T-helper 2 cell treated with Interferon-gamma antibody and Interleukin-4, amounts not matched to agents 100 ng/mL and 5 ng/mL, for 36 hours (primary cell): ENCODE measurements around the gene C2CD4A. TPM values are rescaled to one million over a fixed set of nuclear protein-coding genes. Genes with fewer than 3 reads are reported as not detected.

Source experiments
- intact Hi-C: fragments of 100-400 bp; cut with micrococcal nuclease; formaldehyde crosslinking; loops from one replicate; pipeline ENCODE4 v1.15.1; 2023
- total RNA-seq: library from RNA; stranded (reverse); gene quantifications from 2 replicates; pipeline ENCODE4 v1.2.3, GENCODE V29; 2022

C2CD4A gene
- total RNA-seq, 1 donor from 2014 or later: not detected

DNA sequence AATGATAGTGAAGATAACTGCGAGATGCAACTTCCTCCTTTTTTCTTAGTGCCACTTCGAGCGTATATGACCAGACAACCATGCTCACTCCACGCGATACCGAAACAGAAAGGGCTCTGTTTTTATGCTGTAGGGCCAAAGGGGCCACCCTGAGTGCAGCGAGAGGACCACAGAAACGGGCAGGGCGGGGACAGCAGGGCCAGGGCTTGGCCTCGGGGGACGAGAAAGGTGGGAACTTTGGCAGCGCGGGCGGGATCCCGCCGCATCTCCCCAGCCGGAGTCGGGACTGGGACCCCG lies 7.0 kb upstream of the C2CD4A start:
- intact Hi-C loops: loop anchor here (1.0 to 10.0 kb wide), 3 partner anchors 13 to 985 kb away; partner anchors contain the start of gene TPM1

- intact Hi-C loops: loop anchor here (1.0 to 10.0 kb wide), 3 partner anchors 14 to 984 kb away; partner anchors contain the start of gene TPM1
Observed at GRCh38 chr15:62060113-62060895, 6.5 kb upstream of the C2CD4A start, which contains the start of gene VPS13C. TSS of gene VPS13C (minus strand) at chr15:62060447. CDS start at chr15:62060374, 73 bp downstream.

GRCh38 chr15:62060896-62061280 lies 5.9 kb upstream of the C2CD4A start:
- intact Hi-C loops: loop anchor here (1.0 to 10.0 kb wide), 4 partner anchors 10 to 984 kb away; partner anchors contain the start of gene TPM1

DNA sequence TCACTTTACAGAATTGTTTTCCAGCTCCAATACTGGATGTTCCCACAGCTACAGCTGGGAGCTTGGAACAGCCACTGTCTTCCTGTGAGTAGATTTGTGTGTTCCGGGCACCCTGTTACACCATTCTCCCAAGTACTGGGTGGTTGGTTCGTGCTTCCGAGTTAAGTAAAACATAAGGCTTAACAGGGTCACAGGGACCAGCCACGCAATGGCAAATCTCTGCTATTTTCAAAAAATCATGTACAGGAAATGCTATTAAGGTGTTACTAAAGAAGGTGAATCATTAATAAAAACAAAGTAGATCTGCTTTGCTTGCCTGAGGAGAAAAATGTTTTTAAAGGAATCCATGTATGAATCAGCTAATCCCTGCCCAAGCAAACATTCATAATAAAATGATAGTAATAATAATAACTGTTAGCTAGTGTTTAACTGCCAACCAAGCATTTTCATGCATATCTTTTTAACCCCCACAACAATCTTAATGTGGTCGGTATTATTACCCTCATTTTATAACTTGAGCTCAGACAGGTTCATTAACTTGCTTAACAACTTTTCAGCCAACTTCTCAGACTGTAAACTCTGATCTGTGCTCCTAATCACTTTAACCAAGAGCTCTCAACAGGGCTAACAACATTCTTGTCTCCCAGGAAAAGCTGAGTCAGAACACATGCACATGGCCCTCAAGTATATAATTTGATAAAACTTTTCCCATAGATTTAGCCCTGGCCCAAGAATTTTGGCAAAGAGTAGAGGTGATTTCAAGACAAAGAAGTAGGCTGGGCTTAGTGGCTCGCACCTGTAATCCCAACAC lies 2.7 kb upstream of the C2CD4A start:
- intact Hi-C loops: loop anchor here (10.0 kb wide), 2 partner anchors 89 to 981 kb away; partner anchors contain the start of gene TPM1

DNA sequence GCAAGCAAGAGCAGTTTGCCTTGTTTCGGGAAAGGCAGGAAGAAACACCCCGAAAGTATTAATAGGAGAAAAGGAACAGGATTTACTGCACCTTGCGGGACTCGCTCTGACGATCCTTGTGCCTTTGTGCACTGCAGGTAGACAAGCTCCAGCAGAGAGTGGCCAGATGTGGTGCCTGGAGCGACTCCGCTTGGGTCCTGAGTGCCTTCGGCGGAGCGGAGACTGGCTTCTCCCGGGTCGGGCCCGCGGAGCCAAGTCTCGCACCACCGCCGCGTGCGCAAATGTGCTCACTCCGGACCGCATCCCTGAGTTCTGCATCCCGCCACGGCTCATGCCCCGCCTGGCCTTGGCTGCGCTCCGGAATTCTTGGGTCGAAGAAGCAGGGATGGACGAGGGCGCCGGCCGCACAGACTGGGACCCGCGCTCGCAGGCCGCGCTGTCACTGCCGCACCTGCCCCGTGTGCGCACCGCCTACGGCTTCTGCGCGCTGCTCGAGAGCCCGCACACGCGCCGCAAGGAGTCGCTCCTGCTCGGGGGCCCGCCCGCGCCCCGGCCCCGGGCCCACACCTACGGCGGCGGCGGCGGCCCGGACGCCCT lies 769 bp downstream of the C2CD4A start:
- intact Hi-C loops: loop anchor here (10.0 kb wide), 2 partner anchors 93 to 977 kb away; partner anchors contain the start of gene TPM1

DNA sequence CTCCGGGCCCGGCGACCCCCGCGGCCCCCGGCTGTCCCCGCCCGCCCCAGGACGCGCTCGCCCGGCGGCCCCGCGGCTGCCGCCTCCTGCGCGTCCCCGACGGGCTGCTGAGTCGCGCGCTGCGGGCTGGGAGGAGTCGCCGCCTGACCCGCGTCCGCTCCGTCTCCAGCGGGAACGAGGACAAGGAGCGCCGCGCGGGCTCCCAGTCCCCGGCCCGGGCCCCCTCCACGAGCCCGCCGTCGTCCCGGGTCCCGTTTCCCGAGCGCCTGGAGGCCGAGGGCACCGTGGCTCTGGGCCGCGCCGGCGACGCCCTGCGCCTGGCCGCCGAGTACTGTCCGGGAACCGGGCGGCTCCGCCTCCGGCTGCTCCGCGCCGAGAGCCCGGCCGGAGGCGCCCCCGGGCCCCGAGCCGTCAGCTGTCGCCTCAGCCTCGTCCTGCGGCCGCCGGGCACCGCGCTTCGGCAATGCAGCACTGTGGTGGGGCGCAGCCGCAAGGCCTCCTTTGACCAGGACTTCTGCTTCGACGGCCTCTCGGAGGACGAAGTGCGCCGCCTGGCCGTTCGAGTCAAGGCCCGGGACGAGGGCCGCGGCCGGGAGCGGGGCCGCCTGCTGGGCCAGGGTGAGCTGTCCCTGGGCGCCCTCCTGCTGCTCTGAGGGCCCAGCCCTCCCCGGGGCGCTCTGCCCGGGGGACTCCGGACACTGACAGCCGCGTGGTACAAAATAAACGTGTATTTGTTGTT lies 1.5 kb downstream of the C2CD4A start:
- intact Hi-C loops: loop anchor here (10.0 kb wide), 2 partner anchors 93 to 977 kb away; partner anchors contain the start of gene TPM1

DNA sequence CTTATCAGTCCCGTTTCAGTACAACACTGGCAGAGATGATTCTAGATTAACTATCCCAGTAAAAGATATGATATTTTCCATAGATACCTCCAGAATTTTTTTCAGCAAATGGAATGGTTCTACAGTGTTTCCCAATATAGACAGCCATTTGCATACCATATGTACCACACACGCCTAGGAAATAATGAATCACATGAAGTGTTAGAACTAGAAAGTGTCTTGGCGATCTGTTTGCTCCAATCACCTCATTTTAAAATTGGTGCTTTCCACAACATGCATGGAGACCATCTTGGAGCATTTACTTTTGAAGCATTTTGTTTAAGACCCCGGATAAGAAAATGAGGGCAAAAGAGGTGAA lies 2.0 kb downstream of the C2CD4A start:
- intact Hi-C loops: loop anchor here (10.0 kb wide), 2 partner anchors 94 to 976 kb away; partner anchors contain the start of gene TPM1

DNA sequence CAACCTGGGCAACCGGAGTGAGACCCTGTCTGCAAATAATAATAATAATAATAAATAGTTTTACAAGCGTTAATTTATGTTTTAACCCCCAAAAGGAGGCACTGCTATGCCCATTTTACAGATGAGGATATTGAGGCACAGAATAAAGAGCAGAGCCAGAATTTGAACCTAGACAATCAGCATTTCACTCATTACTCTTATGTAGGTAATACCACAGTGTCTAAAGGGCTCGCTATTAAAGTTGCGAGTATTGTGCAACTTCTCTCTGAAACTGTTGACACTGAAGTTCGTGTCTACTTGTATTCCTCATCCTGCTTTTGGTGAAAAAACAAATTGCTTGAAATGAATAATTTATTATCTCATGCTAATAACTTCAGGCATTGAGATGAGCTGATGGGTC lies 2.8 kb downstream of the C2CD4A start:
- intact Hi-C loops: loop anchor here (10.0 kb wide), 2 partner anchors 95 to 975 kb away; partner anchors contain the start of gene TPM1

DNA sequence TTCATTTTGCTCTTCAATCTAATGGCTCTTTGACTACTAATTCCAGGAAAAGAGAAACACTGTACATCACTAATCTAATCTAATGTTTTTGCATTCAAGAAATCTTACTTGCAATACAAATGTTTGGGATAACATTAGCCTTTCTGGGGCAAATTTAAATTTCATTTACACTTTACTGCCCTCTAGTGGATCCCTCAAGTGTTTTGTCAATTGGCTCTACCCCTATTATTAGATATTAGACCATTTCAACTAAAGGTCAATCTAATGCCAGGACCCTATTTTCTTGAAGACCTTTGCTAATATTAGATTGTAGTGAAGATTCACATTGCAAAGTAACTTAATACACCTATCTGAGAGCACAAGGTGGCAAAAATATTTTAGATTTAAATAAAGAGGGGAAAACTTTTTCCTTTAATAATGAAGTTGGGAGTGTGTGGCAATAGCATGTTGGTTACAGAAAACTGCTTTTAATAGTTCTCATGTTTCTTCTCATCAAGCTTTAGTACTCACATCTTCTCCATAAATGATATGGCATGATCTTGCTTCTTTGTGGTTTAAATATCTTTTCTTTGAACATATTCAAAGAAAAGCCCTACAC lies 5.0 kb downstream of the C2CD4A start:
- intact Hi-C loops: loop anchor here (1.0 to 10.0 kb wide), 3 partner anchors 11 to 200 kb away; no protein-coding TSS in a partner anchor

DNA sequence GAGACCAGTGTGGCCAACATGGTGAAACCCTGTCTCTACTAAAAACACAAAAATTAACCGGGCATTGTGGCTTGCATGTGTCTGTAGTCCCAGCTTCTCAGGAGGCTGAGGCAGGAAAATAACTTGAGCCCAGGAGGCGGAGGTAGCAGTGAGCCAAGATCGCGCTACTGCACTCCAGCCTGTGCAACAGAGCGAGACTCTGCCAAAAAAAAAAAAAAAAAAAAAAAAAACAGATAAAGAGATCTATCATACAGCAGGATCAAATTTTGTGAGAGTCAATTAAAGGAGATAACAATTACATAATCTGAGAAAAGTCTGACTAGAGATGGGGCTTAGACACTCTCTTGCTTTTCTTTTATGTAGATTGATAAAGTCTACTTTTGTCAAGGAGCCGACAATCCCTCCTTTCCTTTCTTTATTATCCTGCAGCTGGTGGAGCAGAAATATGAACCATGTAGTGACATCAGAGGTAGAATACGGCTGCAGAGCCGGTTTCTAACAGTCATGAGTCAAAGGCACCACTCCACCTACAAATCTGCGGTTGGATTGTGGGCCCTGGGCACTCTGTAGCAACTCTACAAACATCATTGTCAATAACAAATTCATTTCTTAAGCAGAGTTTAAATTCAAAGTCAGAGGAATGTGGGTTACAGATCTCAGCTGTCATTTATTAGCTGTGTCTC lies 9.0 kb downstream of the C2CD4A start:
- intact Hi-C loops: loop anchor here (10.0 kb wide), 1 partner anchor 179 kb away; no protein-coding TSS in a partner anchor

GRCh38 chr15:62079594-62079993 lies 12.8 kb downstream of the C2CD4A start:
- intact Hi-C loops: loop anchor here (10.0 kb wide), 1 partner anchor 175 kb away; no protein-coding TSS in a partner anchor

GRCh38 chr15:62083194-62084154 lies 16.7 kb downstream of the C2CD4A start:
- intact Hi-C loops: no loop called here

DNA sequence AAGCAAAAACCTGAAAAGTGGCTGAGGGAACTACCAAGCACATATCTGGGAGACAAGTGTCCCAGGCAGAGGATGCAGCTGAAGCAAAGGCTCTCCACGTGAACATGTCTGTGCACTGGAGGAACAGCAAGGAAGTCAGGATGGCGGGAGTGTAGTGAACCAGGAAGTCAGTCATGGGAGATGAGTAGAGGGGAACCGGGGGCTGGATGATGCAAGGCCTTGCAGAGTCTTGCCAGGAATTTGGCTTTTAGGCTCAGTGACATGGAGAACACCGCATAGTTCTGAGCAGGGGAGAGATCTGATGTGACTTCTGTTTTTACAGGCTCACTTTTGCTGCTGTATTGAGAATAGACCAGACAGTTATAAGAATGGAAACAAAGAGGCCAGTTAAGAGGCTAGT lies 19.0 kb downstream of the C2CD4A start:
- intact Hi-C loops: no loop called here

DNA sequence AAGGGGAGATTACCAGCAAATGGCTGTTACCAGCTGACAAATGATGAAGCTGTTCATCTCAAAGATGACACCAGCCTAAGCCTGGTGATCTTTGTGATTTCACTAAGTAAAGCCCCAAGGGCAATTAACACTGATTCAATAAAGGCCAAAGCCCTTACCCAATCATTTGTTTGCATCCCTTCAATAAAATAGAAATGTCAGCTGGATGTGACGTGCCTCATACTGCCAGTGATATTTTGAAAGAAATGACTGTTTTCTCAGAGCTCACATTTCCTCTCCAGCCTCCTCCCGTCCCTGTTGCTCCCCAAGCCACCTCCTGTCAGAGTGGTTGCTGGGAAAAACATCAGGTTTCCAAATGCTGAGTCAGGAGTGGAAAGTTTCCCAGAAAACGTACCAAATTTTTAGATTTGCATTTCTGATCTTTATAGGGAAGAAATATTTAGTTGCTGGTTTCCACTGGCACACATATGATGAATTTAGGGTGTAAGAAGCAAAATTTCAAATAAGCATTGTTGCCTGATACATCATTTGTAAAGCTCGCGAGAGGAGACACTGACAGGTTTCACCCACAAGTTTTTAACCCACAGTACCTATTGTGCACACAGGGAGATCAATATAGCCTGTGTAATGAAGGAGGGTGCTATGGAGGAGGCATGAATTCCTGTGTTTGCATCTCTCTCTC lies 21.0 kb downstream of the C2CD4A start:
- intact Hi-C loops: no loop called here

DNA sequence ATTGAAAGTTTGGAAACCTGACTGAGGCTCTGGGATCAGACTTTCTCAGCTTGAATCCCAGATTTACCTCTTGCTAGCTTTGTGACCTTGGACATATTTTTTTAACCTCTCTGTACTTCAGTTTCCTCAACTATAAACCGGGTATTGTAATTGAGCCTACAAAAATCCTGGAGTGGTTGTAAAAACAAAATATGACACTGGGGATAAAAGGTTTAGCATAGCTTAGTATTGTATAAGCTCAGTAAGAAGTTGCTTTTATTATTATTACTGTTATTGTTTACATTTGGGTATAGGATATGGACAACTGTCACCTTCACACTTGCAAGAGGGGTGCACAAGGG lies 21.5 kb downstream of the C2CD4A start:
- intact Hi-C loops: no loop called here

DNA sequence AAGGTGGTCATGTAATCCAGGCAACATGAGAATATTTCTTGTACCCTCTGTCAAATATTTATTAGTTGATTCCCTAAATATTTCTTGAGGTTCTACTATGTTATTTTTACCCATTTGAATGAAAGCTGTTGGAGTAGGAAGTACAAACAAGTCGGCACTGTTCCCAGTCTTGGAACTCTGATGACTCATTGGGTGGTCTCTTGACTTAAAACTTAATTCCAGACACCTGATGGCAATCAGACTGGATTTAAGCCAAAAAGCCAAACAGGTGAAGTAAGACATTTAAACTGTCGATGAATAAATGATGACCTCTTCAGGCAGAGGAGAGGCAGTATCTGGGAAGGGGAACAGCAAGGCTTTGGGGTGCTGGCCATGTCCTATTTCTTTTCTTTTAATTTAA lies 22.8 kb downstream of the C2CD4A start:
- intact Hi-C loops: no loop called here

DNA sequence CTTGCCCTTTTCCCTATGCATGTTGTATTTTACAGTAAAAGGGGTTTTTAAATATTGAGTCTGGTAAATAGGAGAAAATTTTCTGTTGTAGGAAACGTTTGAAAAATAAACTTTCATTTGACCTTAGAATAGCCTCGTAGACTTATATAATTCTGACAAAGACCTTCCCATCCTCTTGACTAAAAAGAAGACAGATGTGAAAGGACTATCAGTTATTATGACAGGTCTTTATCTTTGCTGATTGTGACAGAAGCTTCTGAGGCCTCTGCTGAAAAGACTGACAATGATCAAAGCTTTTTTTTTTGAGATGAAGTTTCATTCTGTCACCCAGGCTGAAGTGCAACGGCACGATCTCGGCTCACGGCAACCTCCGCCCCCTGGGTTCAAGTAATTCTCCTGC lies 24.2 kb downstream of the C2CD4A start:
- intact Hi-C loops: no loop called here

GRCh38 chr15:62093809-62094208 lies 27.0 kb downstream of the C2CD4A start:
- intact Hi-C loops: no loop called here
